ENCODE measurements around the gene ANK2.
A peak's percentile ranks its signal among the peaks of the same experiment; 100 is the strongest.

ANK2 gene

GRCh38 chr4:113383111-113383785 lies 333.8 kb downstream of the ANK2 start:
- FAIRE-seq, result peak; percentile 69
- peak; percentile 3 for DNase-seq (ENCODE audit: insufficient read length, low spot score)
- no peak for TF ChIP-seq POLR2A (IDR thresholded peaks at IDR 0.05; ENCODE audit: low read depth, low read length)

- FAIRE-seq (no peak), DNase-seq (ENCODE audit: insufficient read length, low spot score) (no peak)
- no peak for TF ChIP-seq POLR2A (IDR thresholded peaks at IDR 0.05; ENCODE audit: low read depth, low read length)
These were observed 335.1 kb downstream of the ANK2 start for GRCh38 chr4:113384600-113384999.

GRCh38 chr4:113385281-113385899 lies 335.9 kb downstream of the ANK2 start:
- TF ChIP-seq POLR2A (IDR thresholded peaks at IDR 0.05; ENCODE audit: low read depth, low read length), result no peak
- DNase-seq (ENCODE audit: insufficient read length, low spot score) (no peak), FAIRE-seq (no peak)

GRCh38 chr4:113389160-113389559 lies 339.7 kb downstream of the ANK2 start:
- FAIRE-seq, result no peak
- DNase-seq (ENCODE audit: insufficient read length, low spot score), result no peak
- TF ChIP-seq POLR2A (IDR thresholded peaks at IDR 0.05; ENCODE audit: low read depth, low read length), result no peak

GRCh38 chr4:113390850-113391249 lies 341.4 kb downstream of the ANK2 start:
- FAIRE-seq, result no peak
- DNase-seq (ENCODE audit: insufficient read length, low spot score), result no peak
- TF ChIP-seq POLR2A (IDR thresholded peaks at IDR 0.05; ENCODE audit: low read depth, low read length), result no peak

GRCh38 chr4:113394108-113394729 lies 344.8 kb downstream of the ANK2 start:
- no peak for TF ChIP-seq POLR2A (IDR thresholded peaks at IDR 0.05; ENCODE audit: low read depth, low read length)
- DNase-seq (ENCODE audit: insufficient read length, low spot score) (no peak), FAIRE-seq (no peak)

- peak; percentile 15 for DNase-seq (ENCODE audit: insufficient read length, low spot score)
- no peak for TF ChIP-seq POLR2A (IDR thresholded peaks at IDR 0.05; ENCODE audit: low read depth, low read length)
- peak; percentile 82 for FAIRE-seq
These were observed 345.5 kb downstream of the ANK2 start for GRCh38 chr4:113394730-113395530.

GRCh38 chr4:113397114-113397701 lies 347.8 kb downstream of the ANK2 start:
- no peak for TF ChIP-seq POLR2A (IDR thresholded peaks at IDR 0.05; ENCODE audit: low read depth, low read length)
- FAIRE-seq (no peak), DNase-seq (ENCODE audit: insufficient read length, low spot score) (no peak)

- FAIRE-seq (no peak), DNase-seq (ENCODE audit: insufficient read length, low spot score) (no peak)
- no peak for TF ChIP-seq POLR2A (IDR thresholded peaks at IDR 0.05; ENCODE audit: low read depth, low read length)
These were observed 349.1 kb downstream of the ANK2 start for GRCh38 chr4:113398441-113399143.

GRCh38 chr4:113404167-113404571 lies 354.7 kb downstream of the ANK2 start:
- FAIRE-seq (no peak), DNase-seq (ENCODE audit: insufficient read length, low spot score) (no peak)
- no peak for TF ChIP-seq POLR2A (IDR thresholded peaks at IDR 0.05; ENCODE audit: low read depth, low read length)

GRCh38 chr4:113404841-113405240 lies 355.4 kb downstream of the ANK2 start:
- no peak for DNase-seq (ENCODE audit: insufficient read length, low spot score)
- no peak for FAIRE-seq
- no peak for TF ChIP-seq POLR2A (IDR thresholded peaks at IDR 0.05; ENCODE audit: low read depth, low read length)

GRCh38 chr4:113405874-113406722 lies 356.6 kb downstream of the ANK2 start:
- DNase-seq (ENCODE audit: insufficient read length, low spot score), result no peak
- no peak for FAIRE-seq
- TF ChIP-seq POLR2A (IDR thresholded peaks at IDR 0.05; ENCODE audit: low read depth, low read length), result no peak

- no peak for DNase-seq (ENCODE audit: insufficient read length, low spot score)
- TF ChIP-seq POLR2A (IDR thresholded peaks at IDR 0.05; ENCODE audit: low read depth, low read length), result no peak
- FAIRE-seq, result no peak
These were observed 357.2 kb downstream of the ANK2 start for GRCh38 chr4:113406723-113407016.

All from H54 (cell line).